Loucy (cell line): ENCODE data around the gene FGGY.
"Not testable (repeated sequence)": the region's sequence is repeated elsewhere in the genome, so short reads cannot be mapped to it uniquely, and the experiment has no call there.

Experiments used
- EZH2phosphoT487 ChIP-seq: fragments of 200-600 bp; IDR thresholded peaks from 2 replicates; pipeline ENCODE4 v1.6.1; 2018; ENCODE audit warnings: antibody characterized with exemption, mild to moderate bottlenecking, moderate library complexity, borderline replicate concordance
- TF ChIP-seq, protein P1 (sequence below): fragments of 200-600 bp; sonication (generic); conservative IDR thresholded peaks from 2 replicates; pipeline ENCODE4 v1.5.1; 2014; ENCODE audit warnings: mild to moderate bottlenecking, antibody characterized with exemption, low read length

DNA sequence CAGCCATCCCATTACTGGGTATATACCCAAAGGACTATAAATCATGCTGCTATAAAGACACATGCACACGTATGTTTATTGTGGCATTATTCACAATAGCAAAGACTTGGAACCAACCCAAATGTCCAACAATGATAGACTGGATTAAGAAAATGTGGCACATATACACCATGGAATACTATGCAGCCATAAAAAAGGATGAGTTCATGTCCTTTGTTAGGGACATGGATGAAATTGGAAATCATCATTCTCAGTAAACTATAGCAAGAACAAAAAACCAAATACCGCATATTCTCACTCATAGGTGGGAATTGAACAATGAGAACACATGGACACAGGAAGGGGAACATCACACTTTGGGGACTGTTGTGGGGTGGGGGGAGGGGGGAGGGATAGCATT is 241.6 kb downstream of the FGGY start:
- TF ChIP-seq, protein P1, sequence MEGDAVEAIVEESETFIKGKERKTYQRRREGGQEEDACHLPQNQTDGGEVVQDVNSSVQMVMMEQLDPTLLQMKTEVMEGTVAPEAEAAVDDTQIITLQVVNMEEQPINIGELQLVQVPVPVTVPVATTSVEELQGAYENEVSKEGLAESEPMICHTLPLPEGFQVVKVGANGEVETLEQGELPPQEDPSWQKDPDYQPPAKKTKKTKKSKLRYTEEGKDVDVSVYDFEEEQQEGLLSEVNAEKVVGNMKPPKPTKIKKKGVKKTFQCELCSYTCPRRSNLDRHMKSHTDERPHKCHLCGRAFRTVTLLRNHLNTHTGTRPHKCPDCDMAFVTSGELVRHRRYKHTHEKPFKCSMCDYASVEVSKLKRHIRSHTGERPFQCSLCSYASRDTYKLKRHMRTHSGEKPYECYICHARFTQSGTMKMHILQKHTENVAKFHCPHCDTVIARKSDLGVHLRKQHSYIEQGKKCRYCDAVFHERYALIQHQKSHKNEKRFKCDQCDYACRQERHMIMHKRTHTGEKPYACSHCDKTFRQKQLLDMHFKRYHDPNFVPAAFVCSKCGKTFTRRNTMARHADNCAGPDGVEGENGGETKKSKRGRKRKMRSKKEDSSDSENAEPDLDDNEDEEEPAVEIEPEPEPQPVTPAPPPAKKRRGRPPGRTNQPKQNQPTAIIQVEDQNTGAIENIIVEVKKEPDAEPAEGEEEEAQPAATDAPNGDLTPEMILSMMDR, result not testable (repeated sequence)
- TF ChIP-seq EZH2phosphoT487, result not testable (repeated sequence)
